ENCODE results near the gene ZNF799.
A peak's percentile ranks its signal among the peaks of the same experiment; 100 is the strongest.
"Not testable (repeated sequence)": the region's sequence is repeated elsewhere in the genome, so short reads cannot be mapped to it uniquely, and the experiment has no call there.

The ZNF799 gene

GRCh38 chr19:12425888-12426274 is 24.8 kb upstream of the ZNF799 start:
- Histone ChIP-seq H3K27me3 (ENCODE audit: insufficient read depth, insufficient read length) (no peaks in the 10 kb centered on the region), H3K9me3 (ENCODE audit: insufficient read depth, low read length) (peaks cover 46% of the 10 kb centered on the region), H3K4me3 (ENCODE audit: insufficient read length, low read depth) (no peak overlapping the region), H3K9ac (ENCODE audit: insufficient read length, low read depth) (no peak overlapping the region), H3K4me1 (ENCODE audit: insufficient read depth, insufficient read length) (no peaks in the 10 kb centered on the region), H3K36me3 (ENCODE audit: insufficient read depth, insufficient read length, low read length) (peaks cover 39% of the 10 kb centered on the region)
- TF ChIP-seq ZNF274 (IDR thresholded peaks at IDR 0.05; ENCODE audit: low read depth, low read length) = no peak
- TF ChIP-seq YY1 (IDR thresholded peaks at IDR 0.05; ENCODE audit: insufficient read depth, insufficient read length) = no peak
- no peak for TF ChIP-seq SUZ12 (IDR thresholded peaks at IDR 0.05; ENCODE audit: extremely low read depth, insufficient read depth, insufficient read length)
- DNase-seq (ENCODE audit: low read depth, low spot score) = no peak

DNA sequence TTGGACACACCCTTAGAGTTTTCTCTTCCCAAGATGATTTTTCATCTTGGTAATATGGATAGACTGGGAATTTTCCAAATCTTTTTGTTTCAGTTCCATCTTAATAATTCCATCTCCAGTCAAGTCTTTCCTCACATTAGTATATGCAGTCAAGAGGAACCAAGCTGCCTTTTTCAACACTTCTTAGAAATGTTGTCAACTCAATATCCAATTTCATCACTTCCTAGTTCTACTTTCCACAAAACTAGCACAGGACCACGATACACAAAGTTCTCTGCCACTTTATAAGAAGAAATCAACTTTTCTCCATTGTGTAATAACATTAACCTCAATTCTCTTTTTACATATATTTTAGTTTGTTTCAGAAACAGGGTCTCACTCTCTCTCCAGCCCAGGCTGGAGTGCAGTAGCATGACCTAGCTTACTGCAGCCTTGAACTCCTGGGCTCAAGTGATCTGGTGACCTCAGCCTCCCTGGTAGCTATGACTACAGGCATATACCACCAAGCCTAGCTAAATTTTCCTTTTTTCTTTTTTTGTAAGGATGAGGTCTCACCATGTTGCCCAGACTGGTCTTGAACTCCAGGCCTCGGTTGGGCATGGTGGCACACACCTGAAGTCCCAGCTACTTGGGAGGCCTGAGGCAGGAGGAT is 24.3 kb upstream of the ZNF799 start:
- Histone ChIP-seq H3K4me1 (ENCODE audit: insufficient read depth, insufficient read length) (no peaks in the 10 kb centered on the region), H3K4me3 (ENCODE audit: insufficient read length, low read depth) (no peak overlapping the region), H3K9me3 (ENCODE audit: insufficient read depth, low read length) (peaks cover 41% of the 10 kb centered on the region), H3K9ac (ENCODE audit: insufficient read length, low read depth) (no peak overlapping the region), H3K27me3 (ENCODE audit: insufficient read depth, insufficient read length) (no peaks in the 10 kb centered on the region), H3K36me3 (ENCODE audit: insufficient read depth, insufficient read length, low read length) (peaks cover 34% of the 10 kb centered on the region)
- DNase-seq (ENCODE audit: low read depth, low spot score) = no peak
- TF ChIP-seq SUZ12 (IDR thresholded peaks at IDR 0.05; ENCODE audit: extremely low read depth, insufficient read depth, insufficient read length) = no peak
- no peak for TF ChIP-seq YY1 (IDR thresholded peaks at IDR 0.05; ENCODE audit: insufficient read depth, insufficient read length)
- no peak for TF ChIP-seq ZNF274 (IDR thresholded peaks at IDR 0.05; ENCODE audit: low read depth, low read length)

GRCh38 chr19:12417273-12417672 is 16.2 kb upstream of the ZNF799 start:
- H3K9ac ChIP-seq (ENCODE audit: insufficient read length, low read depth); H3K4me1 ChIP-seq (ENCODE audit: insufficient read depth, insufficient read length); H3K27me3 ChIP-seq (ENCODE audit: insufficient read depth, insufficient read length); H3K4me3 ChIP-seq (ENCODE audit: insufficient read length, low read depth); H3K36me3 ChIP-seq (ENCODE audit: insufficient read depth, insufficient read length, low read length); DNase-seq (ENCODE audit: low read depth, low spot score): not testable (repeated sequence)
- peaks cover 23% of the 10 kb centered on the region; the same call in 1 of the 2 replicates for H3K9me3 ChIP-seq (ENCODE audit: insufficient read depth, low read length)

GRCh38 chr19:12411893-12412292 is 10.8 kb upstream of the ZNF799 start:
- no peak for TF ChIP-seq YY1 (IDR thresholded peaks at IDR 0.05; ENCODE audit: insufficient read depth, insufficient read length)
- no peak for TF ChIP-seq SUZ12 (IDR thresholded peaks at IDR 0.05; ENCODE audit: extremely low read depth, insufficient read depth, insufficient read length)
- TF ChIP-seq ZNF274 (IDR thresholded peaks at IDR 0.05; ENCODE audit: low read depth, low read length) = no peak
- H3K4me3 ChIP-seq (ENCODE audit: insufficient read length, low read depth) = no peak overlapping the region
- no peak for DNase-seq (ENCODE audit: low read depth, low spot score)
- no peaks in the 10 kb centered on the region for H3K4me1 ChIP-seq (ENCODE audit: insufficient read depth, insufficient read length)
- H3K27me3 ChIP-seq (ENCODE audit: insufficient read depth, insufficient read length) = no peaks in the 10 kb centered on the region
- no peak overlapping the region for H3K9ac ChIP-seq (ENCODE audit: insufficient read length, low read depth)
- H3K36me3 ChIP-seq (ENCODE audit: insufficient read depth, insufficient read length, low read length) = no peaks in the 10 kb centered on the region
- peaks cover 6% of the 10 kb centered on the region; the same call in 1 of the 2 replicates for H3K9me3 ChIP-seq (ENCODE audit: insufficient read depth, low read length)

- peak overlapping the region; percentile 89 for H3K9ac ChIP-seq (ENCODE audit: insufficient read length, low read depth)
- peak; percentile 25 for DNase-seq (ENCODE audit: low read depth, low spot score)
- H3K27me3 ChIP-seq (ENCODE audit: insufficient read depth, insufficient read length); H3K4me1 ChIP-seq (ENCODE audit: insufficient read depth, insufficient read length); H3K36me3 ChIP-seq (ENCODE audit: insufficient read depth, insufficient read length, low read length); H3K9me3 ChIP-seq (ENCODE audit: insufficient read depth, low read length): not testable (repeated sequence)
- H3K4me3 ChIP-seq (ENCODE audit: insufficient read length, low read depth) = peak overlapping the region; percentile 89
Observed at GRCh38 chr19:12399901-12400632, 1.0 kb downstream of the ZNF799 start.

DNA sequence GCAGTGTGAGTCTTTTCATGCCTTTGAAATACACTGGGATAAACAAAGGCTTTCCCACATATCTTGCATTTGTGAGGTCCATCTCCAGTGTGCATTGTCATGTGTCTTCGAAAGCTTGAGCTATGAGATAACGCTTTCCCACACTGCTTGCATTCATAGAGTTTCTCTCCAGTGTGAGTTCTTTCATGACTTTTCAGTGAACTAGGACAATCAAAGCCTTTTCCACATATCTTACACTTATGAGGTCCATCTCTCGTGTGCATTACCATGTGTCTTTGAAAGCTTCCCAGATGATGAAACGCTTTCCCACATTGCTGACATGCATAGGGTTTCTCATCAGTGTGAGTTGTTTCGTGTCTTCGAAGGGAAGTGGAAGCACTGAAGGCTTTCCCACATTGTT is 9.9 kb downstream of the ZNF799 start:
- H3K9ac ChIP-seq (ENCODE audit: insufficient read length, low read depth); H3K27me3 ChIP-seq (ENCODE audit: insufficient read depth, insufficient read length); H3K4me1 ChIP-seq (ENCODE audit: insufficient read depth, insufficient read length); DNase-seq (ENCODE audit: low read depth, low spot score); H3K4me3 ChIP-seq (ENCODE audit: insufficient read length, low read depth): not testable (repeated sequence)
- TF ChIP-seq ZNF274 (IDR thresholded peaks at IDR 0.05; ENCODE audit: low read depth, low read length) = 0 out of 2 replicates have a peak, but pooled peaks have one; percentile 39
- H3K9me3 ChIP-seq (ENCODE audit: insufficient read depth, low read length) = peaks cover 47% of the 10 kb centered on the region
- H3K36me3 ChIP-seq (ENCODE audit: insufficient read depth, insufficient read length, low read length) = peaks cover 33% of the 10 kb centered on the region

GRCh38 chr19:12386365-12386764 is 14.7 kb downstream of the ZNF799 start:
- Histone ChIP-seq H3K36me3 (ENCODE audit: insufficient read depth, insufficient read length, low read length) (peaks cover 23% of the 10 kb centered on the region), H3K9me3 (ENCODE audit: insufficient read depth, low read length) (peaks cover 33% of the 10 kb centered on the region)
- not testable (repeated sequence) for H3K4me1 ChIP-seq (ENCODE audit: insufficient read depth, insufficient read length); DNase-seq (ENCODE audit: low read depth, low spot score); H3K4me3 ChIP-seq (ENCODE audit: insufficient read length, low read depth); H3K9ac ChIP-seq (ENCODE audit: insufficient read length, low read depth); H3K27me3 ChIP-seq (ENCODE audit: insufficient read depth, insufficient read length)

DNA sequence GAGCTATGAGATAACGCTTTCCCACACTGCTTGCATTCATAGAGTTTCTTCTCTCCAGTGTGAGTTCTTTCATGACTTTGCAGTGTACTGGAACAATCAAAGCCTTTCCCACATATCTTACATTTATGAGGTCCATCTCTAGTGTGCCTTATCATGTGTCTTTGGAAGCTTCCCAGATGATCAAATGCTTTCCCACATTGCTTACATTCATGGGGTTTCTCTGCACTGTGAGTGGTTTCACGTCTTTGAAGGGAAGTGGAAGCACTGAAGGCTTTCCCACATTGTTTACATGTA is 20.7 kb downstream of the ZNF799 start:
- DNase-seq (ENCODE audit: low read depth, low spot score) = no peak
- TF ChIP-seq ZNF274 (IDR thresholded peaks at IDR 0.05; ENCODE audit: low read depth, low read length) = no peak
- no peak for TF ChIP-seq SUZ12 (IDR thresholded peaks at IDR 0.05; ENCODE audit: extremely low read depth, insufficient read depth, insufficient read length)
- no peak for TF ChIP-seq YY1 (IDR thresholded peaks at IDR 0.05; ENCODE audit: insufficient read depth, insufficient read length)
- Histone ChIP-seq H3K4me3 (ENCODE audit: insufficient read length, low read depth) (no peak overlapping the region), H3K9ac (ENCODE audit: insufficient read length, low read depth) (no peak overlapping the region), H3K27me3 (ENCODE audit: insufficient read depth, insufficient read length) (no peaks in the 10 kb centered on the region), H3K4me1 (ENCODE audit: insufficient read depth, insufficient read length) (no peaks in the 10 kb centered on the region), H3K36me3 (ENCODE audit: insufficient read depth, insufficient read length, low read length) (peaks cover 5% of the 10 kb centered on the region), H3K9me3 (ENCODE audit: insufficient read depth, low read length) (peaks cover 49% of the 10 kb centered on the region)

Data from NT2/D1 (cell line).